GM19372 (cell line): ENCODE data around the gene ZC3HAV1.
"Not testable (repeated sequence)": the region's sequence is repeated elsewhere in the genome, so short reads cannot be mapped to it uniquely, and the experiment has no call there.

Source experiments
- ATAC-seq: cut with Tn5 transposase; IDR thresholded peaks from one replicate; pipeline ENCODE4 v1.9.1; 2021; ENCODE audit warnings: mild to moderate bottlenecking, low read depth, moderate library complexity; ENCODE audit not compliant: unreplicated experiment

Gene ZC3HAV1

DNA sequence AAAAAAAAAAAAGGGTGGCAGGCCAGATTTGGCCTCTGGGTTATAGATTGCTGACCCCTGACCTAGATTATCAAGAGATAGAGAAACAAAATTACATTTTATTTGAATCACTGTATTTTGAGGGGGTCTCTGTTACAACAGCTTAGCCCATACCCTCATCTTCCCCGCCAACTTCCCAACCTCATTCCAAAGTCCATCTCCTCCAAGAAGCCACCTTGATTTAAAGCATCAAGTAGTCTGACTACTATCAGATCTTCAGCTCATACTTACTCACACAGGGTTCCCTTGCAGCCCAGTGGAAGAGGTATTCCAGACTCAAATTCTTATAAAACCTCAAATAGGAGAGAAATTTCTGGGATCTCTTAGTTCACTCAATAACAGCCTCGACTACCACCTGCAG is 20.4 kb downstream of the ZC3HAV1 start:
- ATAC-seq = no peak

DNA sequence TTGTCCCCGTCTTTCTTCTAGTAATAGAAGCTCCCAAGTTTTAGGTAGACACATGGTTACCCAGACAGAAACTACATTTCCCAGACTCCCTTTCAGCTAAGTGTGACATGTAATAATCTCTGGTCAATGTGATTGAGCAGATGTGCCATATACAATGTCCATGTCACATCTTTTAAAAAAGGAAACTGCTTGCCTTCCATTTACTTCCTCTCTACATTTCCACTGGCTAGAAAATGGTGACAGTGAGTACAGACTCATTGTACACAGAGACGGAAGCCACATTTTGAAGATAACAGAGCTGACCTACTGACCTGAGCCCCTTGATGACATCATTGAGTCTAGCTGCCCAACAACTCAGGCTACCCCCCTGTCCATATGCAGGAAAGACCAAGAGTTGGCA is 21.3 kb downstream of the ZC3HAV1 start:
- ATAC-seq = no peak

DNA sequence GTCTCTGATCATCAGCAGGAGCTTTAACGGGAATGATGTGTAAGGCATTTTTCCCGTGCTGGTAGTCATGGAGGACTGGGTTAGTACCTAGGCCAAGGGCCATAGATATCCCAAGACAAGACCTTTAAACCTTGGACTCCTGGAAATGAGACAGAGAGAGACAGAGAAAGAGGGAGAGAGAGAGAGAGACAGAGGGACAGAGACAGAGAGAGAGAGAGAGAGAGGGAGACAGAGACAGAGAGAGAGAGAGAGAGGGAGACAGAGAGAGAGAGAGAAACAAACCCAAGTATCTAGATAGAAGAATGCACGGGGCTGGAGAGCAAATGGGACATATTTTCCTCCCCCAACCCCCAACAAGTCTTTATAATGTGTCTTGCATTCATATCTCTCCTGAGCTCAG is 22.3 kb downstream of the ZC3HAV1 start:
- no peak for ATAC-seq

DNA sequence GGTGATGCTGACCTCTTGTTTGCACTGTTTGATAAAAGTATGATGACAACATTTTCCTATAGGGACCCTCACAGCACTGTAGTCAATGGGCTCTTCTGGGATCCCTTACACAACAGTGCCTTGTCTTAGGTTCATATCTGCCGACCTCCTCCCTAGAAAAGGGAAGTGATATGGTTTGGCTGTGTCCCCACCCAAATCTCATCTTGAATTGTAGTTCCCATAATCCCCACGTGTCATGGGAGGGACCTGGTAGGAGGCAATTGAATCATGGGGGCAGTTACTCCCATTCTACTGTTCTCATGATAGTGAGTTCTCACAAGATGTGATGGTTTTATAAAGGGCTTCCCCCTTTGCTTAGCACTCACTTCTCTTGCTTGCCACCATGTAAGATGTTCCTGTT is 23.1 kb downstream of the ZC3HAV1 start:
- no peak for ATAC-seq

DNA sequence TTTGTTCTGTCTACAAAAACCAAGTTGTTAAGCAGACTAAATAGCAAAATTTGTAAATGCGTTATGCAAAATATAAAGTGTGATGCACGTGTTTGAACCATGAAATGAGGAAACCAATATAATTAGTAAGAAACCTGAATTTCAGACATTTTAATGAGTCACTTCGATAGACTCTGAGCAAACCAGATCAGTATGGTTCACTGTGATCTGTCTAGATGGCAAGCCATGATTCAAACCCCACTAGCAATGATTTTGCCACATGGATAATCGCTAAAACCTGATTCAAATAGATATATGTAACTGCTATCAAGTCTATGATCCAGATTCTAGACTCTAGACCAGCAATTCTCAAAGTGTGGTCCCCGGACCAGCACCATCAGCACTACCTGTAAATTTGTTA is 24.8 kb downstream of the ZC3HAV1 start:
- no peak for ATAC-seq

DNA sequence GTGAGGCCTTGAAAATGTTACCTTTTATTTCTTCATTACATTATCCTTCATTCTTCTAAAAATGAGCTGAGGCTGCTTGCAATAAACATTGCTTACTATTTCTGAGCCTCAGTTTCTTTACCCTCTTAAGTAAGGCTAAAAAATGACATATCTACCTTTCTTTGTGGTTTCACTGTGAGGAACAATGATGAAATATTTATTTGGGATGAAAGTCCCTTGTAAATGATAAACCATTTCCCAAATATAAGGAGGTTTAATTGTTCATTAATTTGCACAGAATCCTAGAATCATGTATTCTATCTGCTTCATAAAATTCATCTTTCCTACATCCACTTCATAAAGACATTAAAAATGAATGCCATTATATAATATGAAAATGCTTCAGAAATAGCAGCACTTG is 27.9 kb downstream of the ZC3HAV1 start:
- no peak for ATAC-seq

DNA sequence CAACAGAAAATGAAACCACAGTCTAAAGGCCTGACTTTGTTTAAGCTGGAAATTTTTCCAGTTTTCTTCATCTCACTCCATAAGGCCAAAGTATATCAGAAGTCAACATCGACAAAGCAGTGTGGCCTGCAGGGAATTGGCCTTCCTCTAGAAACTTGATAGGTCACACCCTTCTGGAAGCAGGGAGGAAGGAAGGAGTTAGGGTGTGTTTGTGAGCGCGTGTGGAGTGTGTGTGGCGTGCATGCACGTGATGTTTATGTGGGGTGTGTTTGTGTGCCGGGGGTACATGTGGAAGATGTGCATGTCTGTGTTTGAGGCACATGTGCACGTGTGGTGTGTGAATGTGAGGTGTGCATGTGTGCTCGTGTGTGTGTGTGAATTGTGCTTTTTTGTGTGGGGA is 28.6 kb downstream of the ZC3HAV1 start:
- ATAC-seq = no peak

DNA sequence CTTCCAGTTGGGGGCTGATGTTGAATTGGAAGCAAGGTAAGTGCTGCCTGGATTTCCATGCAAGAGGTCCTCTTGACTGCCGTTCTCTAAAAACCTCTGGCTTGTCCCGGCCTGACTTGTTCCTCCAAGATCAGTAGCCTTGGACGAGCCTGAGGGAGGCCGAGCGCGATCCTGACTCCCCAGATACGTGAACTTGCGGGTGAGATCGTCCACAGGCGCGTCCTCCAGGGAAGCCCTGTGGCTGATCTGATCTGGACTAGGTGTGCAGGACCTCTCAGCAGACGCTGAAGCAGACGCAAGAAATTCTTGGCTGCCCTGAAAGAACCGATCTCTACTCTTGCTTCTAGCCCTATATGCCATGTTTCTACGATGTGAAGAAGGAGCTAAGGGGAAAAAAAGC is 29.7 kb downstream of the ZC3HAV1 start:
- no peak for ATAC-seq

DNA sequence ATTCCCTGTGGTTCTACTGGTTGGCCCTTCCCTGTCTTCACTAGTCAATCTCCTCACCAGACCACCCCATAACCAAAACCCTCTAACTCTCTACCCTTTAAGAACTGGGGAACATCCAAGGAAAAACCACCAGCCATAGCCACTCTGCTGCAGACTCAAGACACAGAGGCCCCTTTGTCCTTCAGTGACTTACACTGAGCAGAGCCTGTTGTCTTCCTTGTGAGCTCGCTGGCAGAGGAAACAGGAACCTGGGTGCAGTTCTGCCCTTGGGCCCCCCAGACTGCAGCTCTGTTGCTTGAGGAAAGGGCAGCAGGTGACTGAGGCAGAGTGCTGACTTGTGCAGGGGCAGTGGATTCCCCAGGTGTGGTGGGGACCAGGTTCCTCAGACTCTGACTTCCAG is 30.6 kb downstream of the ZC3HAV1 start:
- no peak for ATAC-seq

DNA sequence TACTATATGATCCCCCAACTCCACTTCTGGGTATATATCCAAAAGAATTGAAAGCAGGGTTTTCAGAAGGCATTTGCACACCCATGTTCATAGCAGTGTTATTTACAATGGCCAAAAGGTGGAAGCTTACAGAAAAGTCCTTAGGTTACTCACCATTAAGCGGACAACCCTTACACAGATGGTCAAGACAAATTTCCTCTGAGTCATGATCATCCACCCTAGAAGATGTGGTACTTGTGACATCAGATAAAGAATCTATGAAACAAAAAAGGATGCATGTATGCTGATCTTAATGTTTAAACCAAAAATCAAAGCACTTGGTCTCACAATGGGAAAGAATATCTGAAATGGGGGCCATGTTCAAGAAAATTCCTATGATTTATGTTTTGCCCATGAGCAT is 31.1 kb downstream of the ZC3HAV1 start:
- ATAC-seq = no peak

DNA sequence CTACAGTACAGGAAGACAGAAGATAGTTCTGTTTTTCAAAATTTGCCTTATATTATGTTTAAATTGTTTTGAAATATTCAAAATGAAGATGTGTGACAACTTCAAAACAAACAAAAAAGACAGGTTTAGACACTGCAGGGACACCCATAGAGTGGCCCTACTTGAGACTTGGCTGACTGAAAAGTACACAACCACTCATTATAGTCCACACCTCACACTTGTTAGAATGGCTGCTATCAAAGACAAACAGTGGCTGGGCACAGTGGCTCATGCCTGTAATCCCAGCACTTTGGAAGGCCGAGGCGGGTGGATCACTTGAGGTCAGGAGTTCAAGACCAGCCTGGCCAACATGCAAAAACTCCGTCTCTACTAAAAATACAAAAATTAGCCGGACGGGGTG is 31.8 kb downstream of the ZC3HAV1 start:
- ATAC-seq = not testable (repeated sequence)

DNA sequence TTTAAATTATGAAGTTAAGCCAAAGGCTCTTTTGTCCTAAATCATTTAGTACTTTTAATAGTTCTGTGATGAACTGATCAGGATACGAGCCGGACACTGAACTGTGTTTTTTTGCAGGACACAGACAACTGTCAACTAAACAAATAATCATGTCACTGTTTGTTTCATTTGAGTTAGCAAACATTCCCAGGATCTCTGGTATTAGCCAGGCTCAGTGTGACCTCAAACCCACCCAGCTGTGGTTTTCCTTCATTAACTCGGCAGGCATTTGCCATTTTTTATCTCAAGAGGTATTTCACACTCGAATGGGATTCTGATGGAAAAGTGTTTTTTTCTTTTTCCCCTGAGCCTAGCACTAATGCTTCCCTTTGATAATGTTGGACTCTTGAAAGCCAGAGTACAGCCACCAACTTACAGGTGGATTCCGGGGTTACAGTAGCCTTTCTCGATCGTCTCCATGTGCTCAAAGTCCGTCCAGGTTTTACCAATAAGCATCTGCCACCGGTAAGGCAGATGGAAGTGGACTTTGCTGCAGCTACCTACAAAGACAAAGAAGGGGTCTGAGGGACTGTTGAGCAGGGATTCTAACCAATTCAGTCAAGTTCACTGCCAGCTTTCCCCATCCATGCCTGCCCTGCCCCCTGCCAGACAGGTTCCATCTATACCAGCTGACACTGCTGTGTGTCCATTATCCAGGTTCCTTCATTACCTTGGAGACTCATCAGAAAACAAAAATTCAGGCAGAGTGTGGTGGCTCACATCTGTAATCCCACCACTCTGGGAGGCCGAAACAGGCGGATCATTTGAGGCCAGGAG is 33.4 kb downstream of the ZC3HAV1 start:
- no peak for ATAC-seq

DNA sequence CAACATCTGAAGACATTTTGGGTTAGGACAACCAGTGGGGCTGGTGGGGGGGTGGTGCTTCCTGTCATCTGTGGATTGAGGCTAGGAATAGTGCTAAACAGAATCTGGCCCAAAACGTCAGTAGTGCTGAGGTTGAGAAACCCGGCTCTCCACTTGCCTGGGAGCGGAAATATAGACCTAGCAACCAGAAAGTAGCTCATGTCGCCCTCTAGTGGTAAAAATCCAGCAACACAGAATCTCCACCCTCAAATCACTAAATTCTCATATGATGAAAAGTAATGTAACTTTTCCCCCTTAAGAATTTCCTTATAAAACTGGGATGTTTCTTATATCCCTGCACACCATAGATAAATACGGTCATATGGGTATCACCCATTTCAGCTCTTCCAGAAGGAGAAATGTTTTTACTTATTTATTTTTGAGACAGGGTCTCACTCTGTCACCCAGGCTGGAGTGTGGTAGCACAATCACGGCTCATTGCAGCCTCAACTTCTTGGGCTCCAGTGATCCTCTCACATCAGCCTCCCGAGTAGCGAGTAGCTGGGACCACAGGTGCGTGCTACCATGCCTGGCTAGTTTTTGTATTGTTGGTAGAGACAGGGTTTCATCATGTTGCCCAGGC is 34.4 kb downstream of the ZC3HAV1 start:
- peak; percentile 95 for ATAC-seq

DNA sequence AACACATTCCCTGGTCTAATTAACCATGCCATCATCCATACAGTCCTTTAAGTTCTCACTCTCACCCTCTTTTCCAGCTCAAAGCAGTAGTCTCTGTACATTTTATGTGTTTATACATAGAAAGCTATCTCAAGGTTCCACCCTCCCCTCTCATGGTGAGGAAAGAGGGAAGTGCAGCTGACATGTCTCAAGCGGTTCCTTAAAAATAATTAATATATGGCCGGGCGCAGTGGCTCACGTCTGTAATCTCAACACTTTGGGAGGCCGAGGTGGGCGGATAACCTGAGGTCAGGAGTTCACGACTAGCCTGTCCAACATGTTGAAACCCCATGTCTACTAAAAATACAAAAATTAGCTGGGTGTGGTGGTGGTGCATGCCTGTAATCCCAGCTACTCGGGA is 36.7 kb downstream of the ZC3HAV1 start:
- no peak for ATAC-seq

DNA sequence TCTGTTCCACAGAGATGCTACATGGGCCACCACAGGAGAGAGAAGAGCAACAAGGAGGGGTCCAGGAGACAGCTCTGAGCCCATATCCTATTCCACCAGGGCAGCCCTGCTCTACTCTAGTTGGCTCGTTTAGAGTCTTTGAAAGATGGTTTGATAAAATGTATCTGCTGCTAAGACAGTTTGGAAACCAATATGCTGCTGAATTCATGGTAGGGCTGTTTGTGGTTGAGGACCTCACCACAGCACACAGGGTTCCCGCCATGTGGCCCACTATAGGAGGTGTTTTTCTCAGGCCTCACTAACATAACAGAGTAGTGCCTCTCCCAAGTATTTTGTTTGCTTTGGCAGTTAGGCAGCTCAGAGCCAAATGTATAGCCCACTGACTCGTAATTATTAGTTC is 37.8 kb downstream of the ZC3HAV1 start:
- no peak for ATAC-seq

DNA sequence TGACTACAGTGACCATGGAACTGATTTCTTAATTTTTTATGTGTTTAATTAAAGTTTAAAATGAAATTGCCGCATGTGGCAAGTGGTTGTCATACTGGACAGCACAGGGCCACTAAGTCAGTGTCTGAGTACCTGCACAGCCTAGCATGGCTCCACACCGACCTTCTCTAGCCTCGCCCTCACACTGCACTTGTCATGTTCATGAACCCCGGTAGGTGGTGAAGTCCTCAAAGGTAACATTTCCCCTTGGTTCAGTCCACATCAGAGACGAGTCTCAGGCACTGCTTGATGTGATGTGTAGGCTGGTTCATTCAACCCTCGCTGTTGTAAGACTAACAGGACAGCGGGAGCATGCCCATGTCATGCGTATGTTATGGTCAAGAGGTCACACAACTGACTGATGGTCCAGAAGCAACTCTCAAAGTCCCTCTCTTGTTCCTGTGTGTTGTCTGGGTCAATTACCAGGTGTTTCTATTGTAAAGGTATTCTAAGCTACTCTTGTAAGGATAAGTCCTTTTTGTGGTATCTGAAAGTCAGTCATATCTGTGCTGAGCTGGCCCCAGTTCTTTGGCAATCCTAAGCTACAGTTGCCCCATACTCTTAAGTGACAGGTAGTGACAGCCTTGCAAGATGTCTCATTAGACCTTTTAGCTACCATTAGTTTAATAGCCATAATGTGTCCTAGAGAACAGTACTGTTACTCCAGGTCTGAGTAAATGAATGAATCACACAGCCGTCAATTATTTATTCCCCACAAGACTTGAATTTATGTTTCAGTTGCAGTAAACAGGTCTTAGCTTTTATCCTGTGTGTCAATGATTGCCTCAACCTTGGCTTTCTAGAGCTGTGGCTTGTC is 40.7 kb downstream of the ZC3HAV1 start:
- no peak for ATAC-seq

DNA sequence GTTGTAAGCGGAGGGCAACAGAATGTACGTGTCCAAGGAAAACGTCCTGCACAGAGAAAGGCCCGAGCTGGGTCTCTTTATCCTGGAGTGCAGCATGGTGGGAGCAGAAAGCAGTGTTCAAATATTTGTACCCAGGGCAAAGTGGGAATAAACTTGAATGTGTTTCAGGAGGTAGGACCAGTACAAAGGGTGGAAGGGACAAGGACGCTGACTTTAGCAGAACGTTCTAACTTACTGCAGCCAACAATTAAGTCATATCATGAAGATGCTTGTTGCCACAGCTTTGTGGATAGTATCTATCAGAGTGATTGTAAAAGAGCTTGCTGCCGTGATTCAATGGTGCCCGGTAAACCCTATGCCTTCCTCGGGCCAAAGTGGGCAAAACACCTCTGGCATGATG is 43.2 kb downstream of the ZC3HAV1 start:
- no peak for ATAC-seq

DNA sequence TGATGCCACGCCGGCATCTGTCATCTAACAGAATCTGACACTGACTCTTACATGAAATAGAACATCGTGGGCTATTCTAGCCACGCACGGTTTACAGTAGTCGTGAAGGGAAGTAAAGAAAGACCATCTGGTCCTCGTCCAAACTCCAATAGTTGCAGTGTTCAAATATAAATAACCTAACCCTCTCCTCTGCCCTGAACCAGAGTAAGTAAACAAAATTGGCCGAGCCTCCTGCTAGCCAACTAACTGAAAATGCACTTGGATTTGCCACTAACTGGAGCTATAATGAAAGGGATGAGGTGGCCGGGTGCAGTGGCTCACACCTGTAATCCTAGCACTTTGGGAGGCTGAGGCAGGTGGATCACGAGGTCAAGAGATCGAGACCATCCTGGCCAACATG is 44.2 kb downstream of the ZC3HAV1 start:
- no peak for ATAC-seq

DNA sequence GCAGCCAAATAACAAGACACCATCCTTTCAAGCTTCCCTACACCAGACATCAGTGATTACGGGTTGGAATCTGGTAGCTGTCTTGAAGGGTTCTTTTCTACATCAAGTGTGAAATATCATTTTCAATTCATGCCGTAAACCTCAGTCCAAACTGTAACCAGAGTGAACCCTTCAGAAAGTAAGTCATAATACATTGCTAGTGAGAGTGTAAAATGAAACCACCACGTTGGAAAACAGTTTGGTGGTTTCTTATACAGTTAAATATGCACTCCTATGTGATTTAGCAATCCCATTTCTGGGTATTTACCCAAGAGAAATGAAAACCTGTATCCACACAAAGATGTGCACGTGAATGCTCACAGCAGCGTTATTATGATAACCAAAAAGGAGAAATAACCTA is 48.1 kb downstream of the ZC3HAV1 start:
- no peak for ATAC-seq

DNA sequence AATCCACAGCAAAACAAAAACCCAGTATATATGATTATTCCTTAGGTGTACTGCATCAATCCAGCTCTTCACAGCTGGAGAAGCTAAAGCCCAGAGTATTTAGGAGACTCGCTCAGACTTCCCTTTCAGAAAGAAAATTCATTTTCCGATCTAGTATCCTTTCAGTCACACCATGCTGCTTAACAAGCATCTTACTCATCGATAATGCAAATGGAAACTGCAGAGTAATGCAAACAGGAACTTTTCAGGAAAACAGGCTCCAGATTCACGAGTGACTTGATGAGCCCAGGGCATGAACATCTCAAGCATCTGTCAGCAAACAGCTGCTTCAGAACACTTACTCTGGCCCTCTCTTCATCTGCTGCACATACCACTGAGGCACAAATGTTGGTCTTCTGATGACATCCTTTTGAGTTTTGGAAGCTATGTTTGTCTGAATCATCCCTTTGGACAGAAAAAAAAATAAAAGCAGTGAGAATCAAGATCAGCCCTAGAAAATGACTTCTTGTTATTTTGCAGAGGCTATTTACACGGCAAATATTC is 48.8 kb downstream of the ZC3HAV1 start:
- no peak for ATAC-seq

DNA sequence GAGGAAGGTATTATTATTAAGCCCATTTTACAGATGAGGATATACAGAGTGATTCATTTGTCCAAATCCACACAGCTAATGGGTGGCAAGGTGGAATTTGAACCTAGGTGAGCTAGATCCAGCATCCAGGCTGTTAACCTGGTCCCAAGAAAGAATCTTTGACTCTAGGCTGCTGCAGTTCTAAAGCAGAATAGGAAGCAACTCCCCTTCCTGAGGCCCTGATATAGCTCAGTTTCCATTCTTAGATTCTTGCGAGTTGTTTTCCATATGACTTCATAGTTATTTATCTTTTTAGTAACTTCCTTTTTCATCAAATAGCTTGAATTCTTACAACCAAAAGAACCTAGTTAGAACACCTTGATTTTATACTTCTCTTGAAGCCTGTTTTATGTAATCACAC is 49.6 kb downstream of the ZC3HAV1 start:
- ATAC-seq = no peak
